B cell (primary cell): ENCODE results near the gene PLPP2. TPM values are rescaled to one million over a fixed set of nuclear protein-coding genes. Genes with fewer than 3 reads are reported as not detected.

Source experiments
- ATAC-seq: fragments of 200-7000 bp; cut with Tn5 transposase; one replicate; pipeline ENCODE4 v1.10.0; 2021; ENCODE audit warnings: low read depth, mild to moderate bottlenecking, moderate number of reproducible peaks, moderate library complexity
- CTCF ChIA-PET: fragments of 350-600 bp; sonication (Branson Sonifier 250); formaldehyde crosslinking; loops from one replicate; lab custom pipeline; 2021; ENCODE audit warnings: antibody characterized with exemption, inconsistent platforms; lab: Charles Lee
- POLR2A ChIA-PET: fragments of 350-600 bp; sonication (Branson Sonifier 250); formaldehyde crosslinking; loops from one replicate; lab custom pipeline; 2021; ENCODE audit warnings: antibody characterized with exemption; lab: Charles Lee
- DNase-seq: peaks from one replicate; pipeline ENCODE4 v3.0.0; 2013
- H2AFZ ChIP-seq: 2 replicates; pipeline ENCODE4 v1.6.1; 2012; ENCODE audit warnings: mild to moderate bottlenecking, low read depth, low read length; ENCODE audit not compliant: insufficient read depth, poor library complexity, severe bottlenecking
- H3K27ac ChIP-seq, 2 donors: 1 replicate in 1 of 2; 2 replicates in 1 of 2; pipeline ENCODE4 v1.5.1; 2012 to 2013; ENCODE audit warnings: low read length in 2 of 2, mild to moderate bottlenecking in 2 of 2, moderate library complexity in 1 of 2
- H3K27me3 ChIP-seq, 4 experiments: fragments of 200-600 bp in 1 of 4; sonication (generic) in 1 of 4; replicated peaks in 1 of 4; 1 replicate in 2 of 4; 2 replicates in 2 of 4; pipeline versions ENCODE4 v1.6.1 to v1.7.0; 2013 to 2016; ENCODE audit warnings: low read length in 3 of 4, mild to moderate bottlenecking in 2 of 4, mixed read lengths in 1 of 4, moderate library complexity in 1 of 4; ENCODE audit not compliant: insufficient read depth in 4 of 4, control insufficient read depth in 3 of 4; ENCODE audit errors: control extremely low read depth in 1 of 4
- H3K36me3 ChIP-seq, 2 experiments: replicated peaks in 1 of 2; 1 replicate in 1 of 2; 2 replicates in 1 of 2; pipeline versions ENCODE4 v1.6.1 to v1.7.1; 2013; ENCODE audit warnings: low read length in 1 of 2; ENCODE audit not compliant: insufficient read depth in 2 of 2, control insufficient read depth in 1 of 2; ENCODE audit errors: control extremely low read depth in 1 of 2, extremely low read depth in 1 of 2
- H3K4me1 ChIP-seq, 2 donors: fragments of 200-600 bp in 1 of 2; sonication (generic) in 1 of 2; 1 replicate in 1 of 2; 2 replicates in 1 of 2; pipeline versions ENCODE4 v1.5.1 to v1.6.1; 2013 to 2017; ENCODE audit warnings: low read length in 2 of 2; ENCODE audit not compliant: control insufficient read depth in 2 of 2, insufficient read depth in 2 of 2
- H3K4me2 ChIP-seq: replicated peaks from 2 replicates; pipeline ENCODE3; 2012; ENCODE audit warnings: mild to moderate bottlenecking, low read depth, low read length; ENCODE audit not compliant: poor library complexity, severe bottlenecking
- H3K4me3 ChIP-seq, 5 experiments: fragments of 200-600 bp in 1 of 5; sonication (generic) in 1 of 5; 1 replicate in 3 of 5; 2 replicates in 2 of 5; pipeline versions ENCODE4 v1.5.1 to v1.7.0; 2011 to 2016; ENCODE audit warnings: low read length in 4 of 5, mild to moderate bottlenecking in 4 of 5, low read depth in 2 of 5, control low read depth in 1 of 5, moderate library complexity in 1 of 5; ENCODE audit not compliant: insufficient read depth in 1 of 5; ENCODE audit errors: control extremely low read depth in 1 of 5, extremely low read depth in 1 of 5
- H3K79me2 ChIP-seq: fragments of 200-600 bp; sonication (generic); one replicate; pipeline ENCODE4 v1.6.0; 2016; ENCODE audit warnings: low read length; ENCODE audit not compliant: control insufficient read depth, insufficient read depth
- H3K9ac ChIP-seq: fragments of 200-600 bp; sonication (generic); 2 replicates; pipeline ENCODE4 v1.6.1; 2017; ENCODE audit warnings: mild to moderate bottlenecking, low read length, moderate library complexity
- H3K9me3 ChIP-seq, 3 donors: one replicate each; pipeline versions ENCODE4 v1.6.1 to v1.7.1; 2013; ENCODE audit warnings: low read length in 2 of 3; ENCODE audit not compliant: control insufficient read depth in 2 of 3, insufficient read depth in 1 of 3; ENCODE audit errors: control extremely low read depth in 1 of 3
- H4K20me1 ChIP-seq: 2 replicates; pipeline ENCODE4 v1.6.0; 2012; ENCODE audit warnings: mild to moderate bottlenecking, low read length; ENCODE audit not compliant: insufficient read depth, control insufficient read depth, poor library complexity, severe bottlenecking
- H3K27ac Mint-ChIP-seq: one replicate; pipeline ENCODE4 v1.8.0; 2021; ENCODE audit warnings: mixed read lengths
- H3K27me3 Mint-ChIP-seq: one replicate; pipeline ENCODE4 v1.8.0; 2021; ENCODE audit warnings: mixed read lengths
- H3K4me1 Mint-ChIP-seq: one replicate; pipeline ENCODE4 v1.8.0; 2021; ENCODE audit warnings: mixed read lengths
- H3K4me3 Mint-ChIP-seq: one replicate; pipeline ENCODE4 v1.8.0; 2021; ENCODE audit warnings: mixed read lengths
- H3K9me3 Mint-ChIP-seq: one replicate; pipeline ENCODE4 v1.8.0; 2022; ENCODE audit warnings: mixed read lengths; ENCODE audit not compliant: insufficient read depth
- EZH2 ChIP-seq: IDR thresholded peaks from 2 replicates; pipeline ENCODE4 v1.6.1; 2012; ENCODE audit warnings: borderline replicate concordance, low read depth, mild to moderate bottlenecking, moderate library complexity, low read length; ENCODE audit not compliant: insufficient read depth, poor library complexity, severe bottlenecking
- WGBS: methylation state at CpG from one replicate; pipeline ENCODE4 v1.1.5; 2013; ENCODE audit warnings: missing lambda C conversion rate; ENCODE audit not compliant: insufficient coverage; 5-methylcytosine and 5-hydroxymethylcytosine counted together
- intact Hi-C: fragments of 100-400 bp; cut with micrococcal nuclease; formaldehyde crosslinking; loops from one replicate; pipeline ENCODE4 v1.10.0; 2022
- polyA plus RNA-seq: library from polyadenylated mRNA; depleted of rRNA; stranded (reverse); fragments of >200 nt; gene quantifications from 2 replicates; pipeline ENCODE4 v1.2.3, GENCODE V29; 2012
- total RNA-seq, 2 donors: library from RNA; stranded (reverse); fragments of 120-200 nt in 1 of 2; gene quantifications; 1 replicate in 1 of 2; 2 replicates in 1 of 2; pipeline versions ENCODE4 v1.2.3 to v1.2.4, GENCODE V29; 2013 to 2022
- TF ChIP-seq, protein P1 (sequence below): fragments of 200-600 bp; IDR thresholded peaks from one replicate; pipeline ENCODE4 v1.8.0; 2022; ENCODE audit warnings: antibody characterized with exemption, mild to moderate bottlenecking

PLPP2 gene
- total and polyA plus RNA-seq, 2 donors (not counting 1 experiment from before 2014, with no cell fraction given): 0.37 to 1.3 TPM

- H3K4me1 ChIP-seq: no peaks in the 10 kb centered on the region
- H3K27ac ChIP-seq: no peak overlapping the region
- peaks cover 0 to 12% (median 1%) of the 10 kb centered on the region in 4 experiments for H3K27me3 ChIP-seq
- H3K27ac Mint-ChIP-seq: no peak overlapping the region
- ATAC-seq (no peak), DNase-seq (no peak)
- POLR2A ChIA-PET: no interaction called here
- no peak overlapping the region for H3K9ac ChIP-seq
- no peaks in the 10 kb centered on the region for H3K36me3 ChIP-seq
- no peaks in the 10 kb centered on the region for H3K9me3 ChIP-seq
- H3K27me3 Mint-ChIP-seq: peaks cover 9% of the 10 kb centered on the region
- H3K4me3 ChIP-seq: no peak overlapping the region
- 70% methylated on average over 6 of the region's 13 CpGs for WGBS
- H3K4me1 Mint-ChIP-seq: no peaks in the 10 kb centered on the region
- no peak overlapping the region for H3K4me2 ChIP-seq
- no peak overlapping the region for H3K4me3 Mint-ChIP-seq
- CTCF ChIA-PET: interaction anchor here (1.5 kb wide), 1 partner anchor 15 kb away, joined by 4 read pairs; no protein-coding TSS in a partner anchor
- no peak for TF ChIP-seq EZH2
- no peaks in the 10 kb centered on the region for H4K20me1 ChIP-seq
- H2AFZ ChIP-seq: no peak overlapping the region
- no peaks in the 10 kb centered on the region for H3K9me3 Mint-ChIP-seq
- intact Hi-C loops: no loop called here
- H3K79me2 ChIP-seq: no peaks in the 10 kb centered on the region
Observed at GRCh38 chr19:282501-282900, 8.7 kb downstream of the PLPP2 start.

DNA sequence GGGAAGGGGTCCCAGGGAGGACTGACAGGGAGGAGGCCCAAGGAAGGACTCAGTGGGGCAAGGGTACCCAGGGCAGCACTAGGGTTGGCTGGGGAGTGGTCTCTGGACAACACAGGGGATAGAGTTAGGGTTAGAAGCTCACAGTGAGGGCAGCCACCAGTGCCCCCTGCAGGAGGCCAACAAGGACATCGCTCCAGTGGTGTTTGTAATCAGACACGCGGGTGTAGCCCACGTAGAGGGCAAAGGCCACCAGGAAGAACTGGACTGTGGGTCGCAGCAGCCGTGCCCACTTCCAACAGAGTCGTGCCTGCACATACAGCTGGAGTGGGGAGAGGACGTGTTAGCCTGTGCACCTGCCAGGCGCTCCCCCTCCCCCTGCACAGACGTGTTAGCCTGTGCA lies 9.2 kb downstream of the PLPP2 start:
- Mint-ChIP-seq H3K27me3 (peaks cover 15% of the 10 kb centered on the region), H3K27ac (no peak overlapping the region), H3K4me3 (no peak overlapping the region), H3K4me1 (no peaks in the 10 kb centered on the region), H3K9me3 (no peaks in the 10 kb centered on the region)
- Histone ChIP-seq H2AFZ (no peak overlapping the region), H3K27ac (no peak overlapping the region), H3K4me1 (no peaks in the 10 kb centered on the region), H3K9ac (no peak overlapping the region), H3K27me3 (peaks cover 0 to 17% (median 4%) of the 10 kb centered on the region in 4 experiments), H3K36me3 (no peaks in the 10 kb centered on the region), H3K4me3 (no peak overlapping the region), H3K9me3 (peaks cover 0 to 2% (median 0%) of the 10 kb centered on the region in 3 donors), H3K79me2 (no peaks in the 10 kb centered on the region), H3K4me2 (no peak overlapping the region), H4K20me1 (no peaks in the 10 kb centered on the region)
- ATAC-seq (no peak), DNase-seq (no peak)
- TF ChIP-seq EZH2: no peak
- TF ChIP-seq, protein P1, sequence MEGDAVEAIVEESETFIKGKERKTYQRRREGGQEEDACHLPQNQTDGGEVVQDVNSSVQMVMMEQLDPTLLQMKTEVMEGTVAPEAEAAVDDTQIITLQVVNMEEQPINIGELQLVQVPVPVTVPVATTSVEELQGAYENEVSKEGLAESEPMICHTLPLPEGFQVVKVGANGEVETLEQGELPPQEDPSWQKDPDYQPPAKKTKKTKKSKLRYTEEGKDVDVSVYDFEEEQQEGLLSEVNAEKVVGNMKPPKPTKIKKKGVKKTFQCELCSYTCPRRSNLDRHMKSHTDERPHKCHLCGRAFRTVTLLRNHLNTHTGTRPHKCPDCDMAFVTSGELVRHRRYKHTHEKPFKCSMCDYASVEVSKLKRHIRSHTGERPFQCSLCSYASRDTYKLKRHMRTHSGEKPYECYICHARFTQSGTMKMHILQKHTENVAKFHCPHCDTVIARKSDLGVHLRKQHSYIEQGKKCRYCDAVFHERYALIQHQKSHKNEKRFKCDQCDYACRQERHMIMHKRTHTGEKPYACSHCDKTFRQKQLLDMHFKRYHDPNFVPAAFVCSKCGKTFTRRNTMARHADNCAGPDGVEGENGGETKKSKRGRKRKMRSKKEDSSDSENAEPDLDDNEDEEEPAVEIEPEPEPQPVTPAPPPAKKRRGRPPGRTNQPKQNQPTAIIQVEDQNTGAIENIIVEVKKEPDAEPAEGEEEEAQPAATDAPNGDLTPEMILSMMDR: no peak
- ChIA-PET CTCF (no interaction called here), POLR2A (no interaction called here)
- intact Hi-C loops: no loop called here
- WGBS: 94% methylated on average over 7 of the region's 10 CpGs
